SK-N-SH treated with all-trans-retinoic acid at 6 μM for 48 hours (cell line): Measurements from ENCODE around the gene TMEM25.

ENCODE experiments used
- ATAC-seq: fragments of 200-7000 bp; cut with Tn5 transposase; 3 replicates; pipeline ENCODE4 v1.9.1; 2020; ENCODE audit warnings: mild to moderate bottlenecking, moderate library complexity
- ARNTL ChIP-seq: fragments of 450-650 bp; formaldehyde crosslinking; IDR thresholded peaks from 2 replicates; pipeline ENCODE4 v1.5.0; 2020; ENCODE audit warnings: low read depth, mild to moderate bottlenecking, moderate library complexity, borderline replicate concordance
- BACH2 ChIP-seq: fragments of 250-450 bp; sonication (Bioruptor Pico); IDR thresholded peaks from 2 replicates; pipeline ENCODE4 v1.9.0; 2021; ENCODE audit warnings: mild to moderate bottlenecking, borderline replicate concordance
- CSDC2 ChIP-seq: fragments of 250-450 bp; sonication (Bioruptor Pico); IDR thresholded peaks from 2 replicates; pipeline ENCODE4 v1.5.0; 2020; ENCODE audit warnings: mild to moderate bottlenecking, moderate library complexity
- ESRRG ChIP-seq: fragments of 250-450 bp; sonication (Bioruptor Pico); IDR thresholded peaks from 2 replicates; pipeline ENCODE4 v1.6.1; 2021; ENCODE audit warnings: mild to moderate bottlenecking
- GLIS3 ChIP-seq: fragments of 250-450 bp; sonication (Bioruptor Pico); IDR thresholded peaks from 2 replicates; pipeline ENCODE4 v1.5.0; 2020; ENCODE audit warnings: mild to moderate bottlenecking, moderate library complexity
- ISL1 ChIP-seq: fragments of 250-450 bp; sonication (Bioruptor Pico); IDR thresholded peaks from 2 replicates; pipeline ENCODE4 v2.1.2; 2022; ENCODE audit warnings: mild to moderate bottlenecking, moderate library complexity
- OSR1 ChIP-seq: fragments of 250-450 bp; sonication (Bioruptor Pico); IDR thresholded peaks from 2 replicates; pipeline ENCODE4 v1.8.0; 2022; ENCODE audit warnings: moderate library complexity, mild to moderate bottlenecking, inconsistent platforms
- PPARA ChIP-seq: fragments of 250-450 bp; sonication (Bioruptor Pico); IDR thresholded peaks from 2 replicates; pipeline ENCODE4 v1.5.0; 2020; ENCODE audit warnings: mild to moderate bottlenecking, borderline replicate concordance
- RARB ChIP-seq: fragments of 250-450 bp; sonication (Bioruptor Pico); IDR thresholded peaks from 2 replicates; pipeline ENCODE4 v1.8.0; 2021; ENCODE audit warnings: mild to moderate bottlenecking, moderate library complexity
- TCF4 ChIP-seq: fragments of 250-450 bp; sonication (Bioruptor Pico); IDR thresholded peaks from 2 replicates; pipeline ENCODE4 v1.8.0; 2021; ENCODE audit warnings: mild to moderate bottlenecking, moderate library complexity, borderline replicate concordance
- TOX ChIP-seq: fragments of 250-450 bp; sonication (Bioruptor Pico); IDR thresholded peaks from 2 replicates; pipeline ENCODE4 v1.8.0; 2021; ENCODE audit warnings: mild to moderate bottlenecking, moderate library complexity, borderline replicate concordance
- ZFP3 ChIP-seq: fragments of 250-450 bp; sonication (Bioruptor Pico); IDR thresholded peaks from 2 replicates; pipeline ENCODE4 v1.5.0; 2020; ENCODE audit warnings: mild to moderate bottlenecking, moderate library complexity
- ZFP30 ChIP-seq: fragments of 450-650 bp; formaldehyde crosslinking; IDR thresholded peaks from 2 replicates; pipeline ENCODE4 v1.5.0; 2022; ENCODE audit warnings: mild to moderate bottlenecking, moderate library complexity
- ZNF565 ChIP-seq: fragments of 450-650 bp; formaldehyde crosslinking; conservative IDR thresholded peaks from 2 replicates; pipeline ENCODE4 v1.5.0; 2020; ENCODE audit warnings: low read depth, mild to moderate bottlenecking, moderate library complexity
- ZNF70 ChIP-seq: fragments of 450-650 bp; formaldehyde crosslinking; IDR thresholded peaks from 2 replicates; pipeline ENCODE4 v1.5.0; 2020; ENCODE audit warnings: mild to moderate bottlenecking, moderate library complexity
- ZNF8 ChIP-seq: fragments of 450-650 bp; formaldehyde crosslinking; IDR thresholded peaks from 2 replicates; pipeline ENCODE4 v1.5.0; 2020; ENCODE audit warnings: mild to moderate bottlenecking, moderate library complexity
- TF ChIP-seq, protein P1 (sequence below): fragments of 250-450 bp; sonication (Bioruptor Pico); IDR thresholded peaks from 2 replicates; pipeline ENCODE4 v1.5.1; 2021; ENCODE audit warnings: mild to moderate bottlenecking, moderate library complexity
- TF ChIP-seq, protein P2 (sequence below): fragments of 250-450 bp; sonication (Bioruptor Pico); IDR thresholded peaks from 2 replicates; pipeline ENCODE4 v1.5.1; 2020; ENCODE audit warnings: low read depth, mild to moderate bottlenecking, moderate library complexity
- TF ChIP-seq, protein P3 (sequence below): fragments of 250-450 bp; sonication (Bioruptor Pico); IDR thresholded peaks from 2 replicates; pipeline ENCODE4 v1.8.0; 2021; ENCODE audit warnings: low read depth, mild to moderate bottlenecking, moderate library complexity, borderline replicate concordance
- TF ChIP-seq, protein P4 (sequence below): fragments of 250-450 bp; sonication (Bioruptor Pico); IDR thresholded peaks from 2 replicates; pipeline ENCODE4 v1.5.0; 2020; ENCODE audit warnings: mild to moderate bottlenecking, moderate library complexity

Gene TMEM25

DNA sequence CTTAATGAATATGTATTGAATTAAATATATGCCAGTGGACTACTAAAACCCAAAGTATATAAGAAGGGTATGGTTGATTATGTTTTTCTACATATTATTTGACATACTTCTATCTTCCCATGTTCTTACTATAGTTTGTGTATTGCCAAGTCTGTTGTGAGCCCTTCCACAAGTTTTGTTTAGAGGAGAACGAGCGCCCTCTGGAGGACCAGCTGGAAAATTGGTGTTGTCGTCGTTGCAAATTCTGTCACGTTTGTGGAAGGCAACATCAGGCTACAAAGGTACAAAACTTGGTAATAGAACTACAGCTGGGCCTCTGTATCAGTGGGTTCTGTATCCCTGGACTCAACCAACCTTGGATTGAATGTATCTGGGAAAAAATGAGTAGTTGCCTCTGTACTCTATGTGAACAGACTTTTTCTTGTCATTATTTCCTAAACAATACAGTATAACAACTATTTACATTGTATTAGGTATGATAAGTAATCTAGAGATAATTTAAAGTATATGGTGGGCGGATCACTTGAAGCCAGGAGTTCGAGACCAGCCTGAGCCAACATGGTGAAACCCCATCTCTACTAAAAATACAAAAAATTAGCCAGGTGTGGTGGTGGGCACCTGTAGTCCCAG, 42.4 kb upstream of the TMEM25 start:
- peak; percentile 80 for ATAC-seq

DNA sequence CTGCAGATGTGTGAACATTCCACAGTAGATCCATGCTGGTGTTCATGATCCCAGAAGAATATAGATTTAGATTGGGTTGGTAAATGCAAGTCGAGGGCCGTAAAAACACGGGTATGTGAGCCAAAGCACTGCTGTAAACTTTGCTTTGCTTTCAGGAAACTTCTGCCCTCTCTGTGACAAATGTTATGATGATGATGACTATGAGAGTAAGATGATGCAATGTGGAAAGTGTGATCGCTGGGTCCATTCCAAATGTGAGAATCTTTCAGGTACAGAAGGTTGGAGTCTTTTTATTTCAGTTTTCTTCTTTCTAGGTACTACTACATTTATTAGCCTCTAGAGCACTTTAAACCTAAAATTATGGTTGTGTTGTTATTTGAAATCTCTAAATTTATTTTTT, 40.0 kb upstream of the TMEM25 start:
- no peak for ATAC-seq
- TF ChIP-seq ESRRG = no peak
- TF ChIP-seq ZFP3 (CRISPR knock-in tag) = no peak
- TF ChIP-seq BACH2 = no peak
- no peak for TF ChIP-seq ZNF565 (CRISPR knock-in tag)
- no peak for TF ChIP-seq ARNTL (CRISPR knock-in tag)
- TF ChIP-seq ZFP30 = no peak
- TF ChIP-seq, protein P1, sequence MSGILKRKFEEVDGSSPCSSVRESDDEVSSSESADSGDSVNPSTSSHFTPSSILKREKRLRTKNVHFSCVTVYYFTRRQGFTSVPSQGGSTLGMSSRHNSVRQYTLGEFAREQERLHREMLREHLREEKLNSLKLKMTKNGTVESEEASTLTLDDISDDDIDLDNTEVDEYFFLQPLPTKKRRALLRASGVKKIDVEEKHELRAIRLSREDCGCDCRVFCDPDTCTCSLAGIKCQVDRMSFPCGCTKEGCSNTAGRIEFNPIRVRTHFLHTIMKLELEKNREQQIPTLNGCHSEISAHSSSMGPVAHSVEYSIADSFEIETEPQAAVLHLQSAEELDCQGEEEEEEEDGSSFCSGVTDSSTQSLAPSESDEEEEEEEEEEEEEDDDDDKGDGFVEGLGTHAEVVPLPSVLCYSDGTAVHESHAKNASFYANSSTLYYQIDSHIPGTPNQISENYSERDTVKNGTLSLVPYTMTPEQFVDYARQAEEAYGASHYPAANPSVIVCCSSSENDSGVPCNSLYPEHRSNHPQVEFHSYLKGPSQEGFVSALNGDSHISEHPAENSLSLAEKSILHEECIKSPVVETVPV (CRISPR knock-in tag) = no peak
- TF ChIP-seq RARB (CRISPR knock-in tag) = no peak
- TF ChIP-seq OSR1 (CRISPR knock-in tag) = no peak

More for the DNA sequence above, 42.4 kb upstream of the TMEM25 start:
- TF ChIP-seq CSDC2 (CRISPR knock-in tag) = no peak
- TF ChIP-seq, protein P1 (CRISPR knock-in tag) = no peak
- TF ChIP-seq ISL1 (CRISPR knock-in tag) = no peak
- TF ChIP-seq TOX (CRISPR knock-in tag) = no peak
- TF ChIP-seq OSR1 (CRISPR knock-in tag) = no peak
- TF ChIP-seq ZFP3 (CRISPR knock-in tag) = no peak
- no peak for TF ChIP-seq ZNF565 (CRISPR knock-in tag)
- TF ChIP-seq GLIS3 = no peak
- TF ChIP-seq ESRRG = no peak
- TF ChIP-seq ZNF8 (CRISPR knock-in tag) = no peak
- TF ChIP-seq, all 23 proteins: peak for 0

DNA sequence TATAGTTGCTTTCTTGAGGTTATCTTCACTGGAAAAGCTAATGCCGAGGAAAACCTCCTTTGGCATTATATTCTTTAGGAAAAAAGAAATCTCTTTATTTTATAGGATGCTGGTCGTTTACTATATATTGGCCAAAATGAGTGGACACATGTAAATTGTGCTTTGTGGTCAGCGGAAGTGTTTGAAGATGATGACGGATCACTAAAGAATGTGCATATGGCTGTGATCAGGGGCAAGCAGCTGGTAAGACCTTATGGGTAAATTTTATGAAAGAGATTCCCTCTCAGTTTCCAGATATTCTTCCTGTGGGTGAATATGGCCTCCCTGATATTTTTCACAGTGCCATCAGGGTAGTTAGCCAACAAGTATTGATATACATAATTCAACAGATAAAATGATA, 33.2 kb upstream of the TMEM25 start:
- TF ChIP-seq ZFP3 (CRISPR knock-in tag) (no peak), TOX (CRISPR knock-in tag) (no peak), ZNF70 (CRISPR knock-in tag) (no peak), ARNTL (CRISPR knock-in tag) (no peak), ZNF8 (CRISPR knock-in tag) (no peak), BACH2 (no peak), ISL1 (CRISPR knock-in tag) (no peak)
- TF ChIP-seq, protein P2, sequence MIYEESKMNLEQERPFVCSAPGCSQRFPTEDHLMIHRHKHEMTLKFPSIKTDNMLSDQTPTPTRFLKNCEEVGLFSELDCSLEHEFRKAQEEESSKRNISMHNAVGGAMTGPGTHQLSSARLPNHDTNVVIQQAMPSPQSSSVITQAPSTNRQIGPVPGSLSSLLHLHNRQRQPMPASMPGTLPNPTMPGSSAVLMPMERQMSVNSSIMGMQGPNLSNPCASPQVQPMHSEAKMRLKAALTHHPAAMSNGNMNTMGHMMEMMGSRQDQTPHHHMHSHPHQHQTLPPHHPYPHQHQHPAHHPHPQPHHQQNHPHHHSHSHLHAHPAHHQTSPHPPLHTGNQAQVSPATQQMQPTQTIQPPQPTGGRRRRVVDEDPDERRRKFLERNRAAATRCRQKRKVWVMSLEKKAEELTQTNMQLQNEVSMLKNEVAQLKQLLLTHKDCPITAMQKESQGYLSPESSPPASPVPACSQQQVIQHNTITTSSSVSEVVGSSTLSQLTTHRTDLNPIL (CRISPR knock-in tag) = no peak
- TF ChIP-seq, protein P1 (CRISPR knock-in tag) = no peak
- ATAC-seq = peak; percentile 52; the same call in 1 of the 3 replicates

DNA sequence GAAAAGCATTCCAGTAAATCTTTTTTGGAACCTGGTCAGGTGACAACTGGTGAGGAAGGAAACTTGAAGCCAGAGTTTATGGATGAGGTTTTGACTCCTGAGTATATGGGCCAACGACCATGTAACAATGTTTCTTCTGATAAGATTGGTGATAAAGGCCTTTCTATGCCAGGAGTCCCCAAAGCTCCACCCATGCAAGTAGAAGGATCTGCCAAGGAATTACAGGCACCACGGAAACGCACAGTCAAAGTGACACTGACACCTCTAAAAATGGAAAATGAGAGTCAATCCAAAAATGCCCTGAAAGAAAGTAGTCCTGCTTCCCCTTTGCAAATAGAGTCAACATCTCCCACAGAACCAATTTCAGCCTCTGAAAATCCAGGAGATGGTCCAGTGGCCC, 27.8 kb upstream of the TMEM25 start:
- TF ChIP-seq ZFP3 (CRISPR knock-in tag) (no peak), PPARA (CRISPR knock-in tag) (no peak), TCF4 (CRISPR knock-in tag) (no peak), RARB (CRISPR knock-in tag) (no peak), GLIS3 (no peak), BACH2 (no peak), ESRRG (no peak)
- TF ChIP-seq, protein P1 (CRISPR knock-in tag) = no peak
- TF ChIP-seq, protein P3, sequence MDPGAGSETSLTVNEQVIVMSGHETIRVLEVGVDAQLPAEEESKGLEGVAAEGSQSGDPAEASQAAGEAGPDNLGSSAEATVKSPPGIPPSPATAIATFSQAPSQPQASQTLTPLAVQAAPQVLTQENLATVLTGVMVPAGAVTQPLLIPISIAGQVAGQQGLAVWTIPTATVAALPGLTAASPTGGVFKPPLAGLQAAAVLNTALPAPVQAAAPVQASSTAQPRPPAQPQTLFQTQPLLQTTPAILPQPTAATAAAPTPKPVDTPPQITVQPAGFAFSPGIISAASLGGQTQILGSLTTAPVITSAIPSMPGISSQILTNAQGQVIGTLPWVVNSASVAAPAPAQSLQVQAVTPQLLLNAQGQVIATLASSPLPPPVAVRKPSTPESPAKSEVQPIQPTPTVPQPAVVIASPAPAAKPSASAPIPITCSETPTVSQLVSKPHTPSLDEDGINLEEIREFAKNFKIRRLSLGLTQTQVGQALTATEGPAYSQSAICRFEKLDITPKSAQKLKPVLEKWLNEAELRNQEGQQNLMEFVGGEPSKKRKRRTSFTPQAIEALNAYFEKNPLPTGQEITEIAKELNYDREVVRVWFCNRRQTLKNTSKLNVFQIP (CRISPR knock-in tag) = no peak
- TF ChIP-seq, protein P4, sequence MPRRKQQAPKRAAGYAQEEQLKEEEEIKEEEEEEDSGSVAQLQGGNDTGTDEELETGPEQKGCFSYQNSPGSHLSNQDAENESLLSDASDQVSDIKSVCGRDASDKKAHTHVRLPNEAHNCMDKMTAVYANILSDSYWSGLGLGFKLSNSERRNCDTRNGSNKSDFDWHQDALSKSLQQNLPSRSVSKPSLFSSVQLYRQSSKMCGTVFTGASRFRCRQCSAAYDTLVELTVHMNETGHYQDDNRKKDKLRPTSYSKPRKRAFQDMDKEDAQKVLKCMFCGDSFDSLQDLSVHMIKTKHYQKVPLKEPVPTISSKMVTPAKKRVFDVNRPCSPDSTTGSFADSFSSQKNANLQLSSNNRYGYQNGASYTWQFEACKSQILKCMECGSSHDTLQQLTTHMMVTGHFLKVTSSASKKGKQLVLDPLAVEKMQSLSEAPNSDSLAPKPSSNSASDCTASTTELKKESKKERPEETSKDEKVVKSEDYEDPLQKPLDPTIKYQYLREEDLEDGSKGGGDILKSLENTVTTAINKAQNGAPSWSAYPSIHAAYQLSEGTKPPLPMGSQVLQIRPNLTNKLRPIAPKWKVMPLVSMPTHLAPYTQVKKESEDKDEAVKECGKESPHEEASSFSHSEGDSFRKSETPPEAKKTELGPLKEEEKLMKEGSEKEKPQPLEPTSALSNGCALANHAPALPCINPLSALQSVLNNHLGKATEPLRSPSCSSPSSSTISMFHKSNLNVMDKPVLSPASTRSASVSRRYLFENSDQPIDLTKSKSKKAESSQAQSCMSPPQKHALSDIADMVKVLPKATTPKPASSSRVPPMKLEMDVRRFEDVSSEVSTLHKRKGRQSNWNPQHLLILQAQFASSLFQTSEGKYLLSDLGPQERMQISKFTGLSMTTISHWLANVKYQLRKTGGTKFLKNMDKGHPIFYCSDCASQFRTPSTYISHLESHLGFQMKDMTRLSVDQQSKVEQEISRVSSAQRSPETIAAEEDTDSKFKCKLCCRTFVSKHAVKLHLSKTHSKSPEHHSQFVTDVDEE (CRISPR knock-in tag) = no peak
- TF ChIP-seq, all 23 proteins: peak for 0
- ATAC-seq = no peak
